K562 (cell line): ENCODE data around the gene IRX3. TPM values are rescaled to one million over a fixed set of nuclear protein-coding genes. Genes with fewer than 3 reads are reported as not detected.

Source experiments
- ATAC-seq: fragments of 200-7000 bp; cut with Tn5 transposase; 3 replicates; pipeline ENCODE4 v1.9.1; 2020; ENCODE audit warnings: moderate library complexity
- BruUV-seq: library from RNA; stranded (reverse); fragments of 400-500 nt; replicated peaks from 2 replicates; lab custom pipeline; 2021; lab: Mats Ljungman, UMichigan
- CTCF ChIA-PET: fragments of 300-600 bp; formaldehyde crosslinking; extraction: SDS; loops from one replicate; lab custom pipeline; 2021; ENCODE audit warnings: low intra/inter-chr PET ratio; lab: Yijun Ruan, JAX
- POLR2A ChIA-PET: fragments of 300-600, 350-650 bp; sonication (Branson Sonifier 250); formaldehyde crosslinking; extraction: SDS; loops from one replicate; lab custom pipeline; 2021; ENCODE audit warnings: antibody characterized with exemption, inconsistent platforms; lab: Yijun Ruan, JAX
- DNase-seq, 4 experiments: peaks; one replicate each; pipeline versions ENCODE4 v3.0.0 to v3.0.0-alpha.2; 2011 to 2018; ENCODE audit warnings: low spot score in 3 of 4, mixed read lengths in 3 of 4; ENCODE audit errors: extremely low read depth in 1 of 4
- FAIRE-seq: peaks from 2 replicates; lab custom pipeline; 2011; peaks lifted over from hg19 to GRCh38; lab: Jason Lieb, UNC
- H2AFZ ChIP-seq: 2 replicates; pipeline ENCODE4 v1.6.0; 2011; ENCODE audit warnings: low read depth, low read length, control low read depth, inconsistent platforms
- H3K27ac ChIP-seq: fragments of 200-600 bp; 3 replicates; pipeline ENCODE4 v1.8.0; 2011; ENCODE audit warnings: low read depth, mild to moderate bottlenecking, control low read depth, inconsistent platforms, low read length, moderate library complexity, mixed read lengths; ENCODE audit errors: extremely low read depth
- H3K27me3 ChIP-seq, 2 experiments: fragments of 300-600 bp in 1 of 2; 2 replicates in 1 of 2; 3 replicates in 1 of 2; pipeline versions ENCODE4 v1.6.0 to v1.8.0; 2011; ENCODE audit warnings: inconsistent platforms in 2 of 2, low read length in 2 of 2, mild to moderate bottlenecking in 1 of 2, mixed read lengths in 1 of 2, moderate library complexity in 1 of 2; ENCODE audit not compliant: control insufficient read depth in 2 of 2, insufficient read depth in 2 of 2
- H3K36me3 ChIP-seq: fragments of 300-600 bp; 3 replicates; pipeline ENCODE4 v1.8.0; 2011; ENCODE audit warnings: mild to moderate bottlenecking, low read length, inconsistent platforms; ENCODE audit not compliant: control insufficient read depth, insufficient read depth
- H3K4me1 ChIP-seq, 2 experiments: fragments of 200-600 bp in 1 of 2; replicated peaks in 1 of 2; 2 replicates in 1 of 2; 3 replicates in 1 of 2; pipeline versions ENCODE4 v1.5.1 to v1.8.0; 2011; ENCODE audit warnings: inconsistent platforms in 2 of 2, low read length in 2 of 2, mild to moderate bottlenecking in 1 of 2, mixed read lengths in 1 of 2, moderate library complexity in 1 of 2; ENCODE audit not compliant: control insufficient read depth in 2 of 2, insufficient read depth in 2 of 2
- H3K4me2 ChIP-seq: 2 replicates; pipeline ENCODE4 v1.6.1; 2011; ENCODE audit warnings: low read length, control low read depth, inconsistent platforms, mixed read lengths; ENCODE audit not compliant: insufficient read depth
- H3K4me3 ChIP-seq: fragments of 200-600 bp; sonication (generic), shearing (Covaris generic); 2 replicates; pipeline ENCODE4 v1.5.1; 2016; ENCODE audit warnings: control low read depth, inconsistent platforms
- H3K79me2 ChIP-seq: fragments of 200-600 bp; 3 replicates; pipeline ENCODE4 v1.8.0; 2011; ENCODE audit warnings: low read length, inconsistent platforms; ENCODE audit not compliant: control insufficient read depth, insufficient read depth
- H3K9ac ChIP-seq, 2 experiments: 2 replicates each; pipeline versions ENCODE4 v1.6.0 to v1.6.1; 2011; ENCODE audit warnings: low read depth in 2 of 2, low read length in 2 of 2, control low read depth in 1 of 2, inconsistent platforms in 1 of 2, mild to moderate bottlenecking in 1 of 2, mixed read lengths in 1 of 2; ENCODE audit not compliant: insufficient read depth in 1 of 2
- H3K9me1 ChIP-seq: one replicate; pipeline ENCODE4 v1.6.0; 2011; ENCODE audit warnings: inconsistent platforms, mild to moderate bottlenecking, low read length, moderate library complexity; ENCODE audit not compliant: control insufficient read depth, insufficient read depth
- H3K9me3 ChIP-seq: replicated peaks from 2 replicates; pipeline ENCODE4 v1.5.1; 2011; ENCODE audit warnings: low read depth, low read length, inconsistent platforms; ENCODE audit not compliant: control insufficient read depth, insufficient read depth
- H4K20me1 ChIP-seq: replicated peaks from 2 replicates; pipeline ENCODE4 v1.6.1; 2011; ENCODE audit warnings: low read length, inconsistent platforms, mixed read lengths; ENCODE audit not compliant: control insufficient read depth, insufficient read depth
- CHD7 ChIP-seq: fragments of 200-600 bp; sonication (generic); IDR thresholded peaks from one replicate; pipeline ENCODE4 v1.6.1; 2012; ENCODE audit warnings: mild to moderate bottlenecking, low read depth, low read length, inconsistent platforms
- RNF2 ChIP-seq: sonication (generic); IDR thresholded peaks from 2 replicates; pipeline ENCODE4 v1.6.1; 2016
- ZFP1 ChIP-seq: fragments of 450-650 bp; formaldehyde crosslinking; IDR thresholded peaks from 2 replicates; pipeline ENCODE4 v1.4.0; 2020; ENCODE audit warnings: mild to moderate bottlenecking, mixed read lengths
- ZNF12 ChIP-seq: sonication (generic); formaldehyde crosslinking; IDR thresholded peaks from 2 replicates; pipeline ENCODE4 v1.4.0; 2020; ENCODE audit warnings: mild to moderate bottlenecking, missing genetic modification reagents
- ZNF79 ChIP-seq: fragments of 250-450 bp; sonication (Bioruptor Pico); IDR thresholded peaks from 2 replicates; pipeline ENCODE4 v1.4.0; 2020; ENCODE audit warnings: low read depth, mild to moderate bottlenecking, moderate library complexity
- WGBS: fragments of 100-300 bp; shearing (Covaris generic); methylation state at CpG from one replicate; pipeline ENCODE4 v1.1.6; 2016; ENCODE audit warnings: low coverage, mixed read lengths; ENCODE audit not compliant: insufficient coverage; ENCODE audit errors: missing lambda C conversion rate; 5-methylcytosine and 5-hydroxymethylcytosine counted together
- in situ Hi-C: fragments of 300-500 bp; cut with MboI; formaldehyde crosslinking; loops from 4 replicates; pipeline ENCODE4 v1.15.0; 2018; ENCODE audit warnings: inconsistent platforms, mixed read lengths
- intact Hi-C: fragments of 100-400 bp; cut with micrococcal nuclease; formaldehyde crosslinking; loops from 2 replicates; pipeline ENCODE4 v1.14.2; 2022
- polyA plus RNA-seq, 8 experiments: library from polyadenylated mRNA; depleted of rRNA in 4 of 8; stranded (reverse) in 5 of 8; unstranded in 3 of 8; fragments of >200 nt; fragmentation: Nextera tagmentation in 2 of 8; fragmentation: Illumina TruSeq in 1 of 8; extraction: Ambion mirVana in 2 of 8; extraction: Trizol in 1 of 8; gene quantifications; 2 replicates each; pipeline versions ENCODE4 v1.2.1 to v1.2.3, GENCODE V29; 2011 to 2014; ENCODE audit warnings: inconsistent platforms in 1 of 8, missing spikeins in 1 of 8
- total RNA-seq, 7 experiments: library from RNA; depleted of rRNA in 6 of 7; stranded (reverse); fragments of >200 nt in 6 of 7; fragmentation: Illumina TruSeq in 2 of 7; extraction: Trizol in 2 of 7; gene quantifications; 2 replicates each; pipeline versions ENCODE4 v1.2.1 to v1.2.3, GENCODE V29; 2011 to 2021; ENCODE audit warnings: low replicate concordance in 1 of 7

The IRX3 gene
- total and polyA plus RNA-seq, 9 of the 15 experiments (the other 6 are each of a cell fraction or from before 2014, with no cell fraction given) = not detected

DNA sequence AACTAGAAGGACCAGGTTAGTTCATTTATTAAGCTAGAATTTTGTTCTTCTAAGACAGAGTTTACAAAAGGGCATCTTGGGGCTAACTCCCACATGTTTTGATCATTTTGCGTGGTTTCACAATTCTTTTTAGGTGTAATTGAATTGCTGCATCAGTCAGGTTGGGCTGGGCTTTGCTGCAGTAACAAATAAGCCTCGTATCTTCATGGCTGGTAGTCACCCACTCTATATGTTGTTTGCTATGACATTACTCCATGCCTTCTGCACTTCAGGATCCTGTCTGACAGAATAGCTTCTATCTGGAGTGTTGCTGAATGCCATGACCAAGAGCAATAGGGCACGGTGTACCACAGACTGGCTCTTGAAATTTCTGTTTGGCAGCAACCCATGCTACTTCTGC lies 10.6 kb upstream of the IRX3 start:
- H3K79me2 ChIP-seq = no peaks in the 10 kb centered on the region
- no peak for DNase-seq
- H4K20me1 ChIP-seq = no peaks in the 10 kb centered on the region
- TF ChIP-seq ZNF12 (CRISPR knock-in tag) (peak; percentile 90), ZNF79 (CRISPR knock-in tag) (no peak), RNF2 (no peak), ZFP1 (CRISPR knock-in tag) (no peak), CHD7 (no peak)
- no peaks in the 10 kb centered on the region for H3K9me3 ChIP-seq
- no peaks in the 10 kb centered on the region for H3K4me1 ChIP-seq
- H3K4me2 ChIP-seq = no peak overlapping the region
- in situ Hi-C loops (no loop called here), intact Hi-C loops (no loop called here)
- no peak overlapping the region for H3K4me3 ChIP-seq
- peaks cover 0 to 2% of the 10 kb centered on the region in 2 experiments; a peak in 1 of 5 replicates for H3K27me3 ChIP-seq
- H3K27ac ChIP-seq = no peak overlapping the region
- 0% methylated on average over 3 of the region's 3 CpGs for WGBS
- H3K36me3 ChIP-seq = no peaks in the 10 kb centered on the region
- ATAC-seq = no peak
- no peak overlapping the region for H2AFZ ChIP-seq
- H3K9me1 ChIP-seq = no peaks in the 10 kb centered on the region
- BruUV-seq = no TSS peak
- ChIA-PET POLR2A (no interaction called here), CTCF (no interaction called here)
- FAIRE-seq = no peak
- H3K9ac ChIP-seq = no peak overlapping the region
